HG02970 (cell line): ENCODE data around the gene ABCA7.

Experiments used
- ATAC-seq: cut with Tn5 transposase; IDR thresholded peaks from one replicate; pipeline ENCODE4 v1.9.1; 2021; ENCODE audit warnings: mild to moderate bottlenecking, moderate library complexity, moderate number of reproducible peaks; ENCODE audit not compliant: unreplicated experiment, low FRiP score

ABCA7 gene

GRCh38 chr19:1053176-1054101 is 13.5 kb downstream of the ABCA7 start:
- no peak for ATAC-seq

GRCh38 chr19:1054102-1055027 is 14.5 kb downstream of the ABCA7 start:
- ATAC-seq = no peak

- ATAC-seq = no peak
These were observed 15.1 kb downstream of the ABCA7 start for GRCh38 chr19:1055028-1055425.

GRCh38 chr19:1055886-1056620 is 16.1 kb downstream of the ABCA7 start:
- ATAC-seq = no peak

GRCh38 chr19:1057176-1057855 is 17.4 kb downstream of the ABCA7 start:
- no peak for ATAC-seq

GRCh38 chr19:1058112-1058511 is 18.2 kb downstream of the ABCA7 start:
- no peak for ATAC-seq

GRCh38 chr19:1060689-1061088 is 20.8 kb downstream of the ABCA7 start:
- ATAC-seq = no peak

GRCh38 chr19:1061987-1062386 is 22.1 kb downstream of the ABCA7 start:
- ATAC-seq = no peak

- ATAC-seq = no peak
These were observed 22.6 kb downstream of the ABCA7 start for GRCh38 chr19:1062387-1063029.

GRCh38 chr19:1063030-1063908 is 23.4 kb downstream of the ABCA7 start:
- no peak for ATAC-seq

GRCh38 chr19:1063909-1064660 is 24.2 kb downstream of the ABCA7 start:
- ATAC-seq = no peak

- ATAC-seq = no peak
These were observed 25.0 kb downstream of the ABCA7 start for GRCh38 chr19:1064661-1065605.

GRCh38 chr19:1065606-1066109 is 25.8 kb downstream of the ABCA7 start:
- no peak for ATAC-seq

GRCh38 chr19:1066251-1066747 is 26.4 kb downstream of the ABCA7 start:
- no peak for ATAC-seq

GRCh38 chr19:1066748-1067340 is 26.9 kb downstream of the ABCA7 start, which contains the start of gene ARHGAP45:
Gene ARHGAP45, plus strand, starts transcription at chr19:1067167. Its CDS starts 239 bp downstream, at chr19:1067406.
- peak; percentile 35 for ATAC-seq
